HFFc6 (cell line): ENCODE results near the gene STK38L. TPM values are rescaled to one million over a fixed set of nuclear protein-coding genes. Genes with fewer than 3 reads are reported as not detected.

Experiments
- DNase-seq: peaks from one replicate; pipeline ENCODE4 v3.0.0-alpha.2; 2018
- H3K27ac Mint-ChIP-seq: 2 replicates; pipeline ENCODE4 v1.8.0; 2020; ENCODE audit warnings: mild to moderate bottlenecking, mixed read lengths
- H3K27me3 Mint-ChIP-seq: 2 replicates; pipeline ENCODE4 v1.8.0; 2021; ENCODE audit warnings: mild to moderate bottlenecking, moderate library complexity, mixed read lengths; ENCODE audit not compliant: insufficient read depth
- H3K36me3 Mint-ChIP-seq: 2 replicates; pipeline ENCODE4 v1.8.0; 2021; ENCODE audit warnings: low read depth, mixed read lengths
- H3K4me1 Mint-ChIP-seq: 2 replicates; pipeline ENCODE4 v1.8.0; 2020; ENCODE audit warnings: low read depth, mixed read lengths
- H3K4me3 Mint-ChIP-seq: 2 replicates; pipeline ENCODE4 v1.8.0; 2020; ENCODE audit warnings: mild to moderate bottlenecking, moderate library complexity, mixed read lengths
- H3K9me3 Mint-ChIP-seq: 2 replicates; pipeline ENCODE4 v1.8.0; 2020; ENCODE audit warnings: mild to moderate bottlenecking, mixed read lengths
- CTCF ChIP-seq: fragments of 200-600 bp; sonication (generic); IDR thresholded peaks from 2 replicates; pipeline ENCODE4 v1.5.0; 2021; ENCODE audit warnings: antibody characterized with exemption, mild to moderate bottlenecking
- long read RNA-seq: library from polyadenylated mRNA; unstranded; transcript quantifications from one replicate; pipeline ENCODE4 v2.0.0, GENCODE V29; 2019
- total RNA-seq, 6 experiments: library from RNA; stranded (reverse); fragmentation: NEBNext Ultra II Directional; extraction: Animal tissue kit (Norgen Biotek cat#: 25700); gene quantifications; 2 replicates in 1 of 6; 3 replicates in 5 of 6; pipeline ENCODE4 v1.2.3, GENCODE V29; 2021

The STK38L gene
- 10 to 100 TPM in 4 of 6 experiments, 1 to 10 TPM in 2; 8.2 to 12.6 (median 10.9) TPM for total RNA-seq
- long read RNA-seq, full-length matches to known transcripts: 3 of 7 reads
- long read RNA-seq, partial matches to known transcripts: 0 of 7 reads
- long read RNA-seq, other reads (novel, unspliced or antisense): 4 of 7 reads

- Mint-ChIP-seq H3K27ac (peak within 1 kb of the TSS; percentile 97), H3K4me1 (peaks cover 29% of the 10 kb centered on the region), H3K36me3 (peaks cover 4% of the 10 kb centered on the region; the same call in 1 of the 2 replicates), H3K9me3 (no peaks in the 10 kb centered on the region), H3K27me3 (no peaks in the 10 kb centered on the region; the same call in 1 of the 2 replicates), H3K4me3 (peak within 1 kb of the TSS; percentile 99)
- TF ChIP-seq CTCF: peak; percentile 63
- peak; percentile 91 for DNase-seq
Measured at GRCh38 chr12:27243804-27244688, at the start of gene STK38L. Gene STK38L, plus strand, starts transcription at chr12:27244286. Its CDS starts 53,435 bp downstream, at chr12:27297721.

GRCh38 chr12:27194644-27195043, 49.4 kb upstream of the STK38L start:
- DNase-seq: no peak
- Mint-ChIP-seq H3K27me3 (no peaks in the 10 kb centered on the region), H3K9me3 (no peaks in the 10 kb centered on the region), H3K27ac (no peak overlapping the region), H3K4me3 (no peak overlapping the region), H3K4me1 (no peaks in the 10 kb centered on the region; the same call in 1 of the 2 replicates), H3K36me3 (no peaks in the 10 kb centered on the region)
- TF ChIP-seq CTCF: no peak

- no peaks in the 10 kb centered on the region for H3K27me3 Mint-ChIP-seq
- TF ChIP-seq CTCF: no peak
- H3K9me3 Mint-ChIP-seq: no peaks in the 10 kb centered on the region
- no peaks in the 10 kb centered on the region for H3K4me1 Mint-ChIP-seq
- no peak for DNase-seq
- no peak overlapping the region for H3K27ac Mint-ChIP-seq
- no peak overlapping the region for H3K4me3 Mint-ChIP-seq
- no peaks in the 10 kb centered on the region for H3K36me3 Mint-ChIP-seq
Measured at GRCh38 chr12:27198036-27198435, 46.0 kb upstream of the STK38L start.

- Mint-ChIP-seq H3K27ac (no peak overlapping the region), H3K36me3 (no peaks in the 10 kb centered on the region), H3K9me3 (no peaks in the 10 kb centered on the region), H3K4me3 (no peak overlapping the region), H3K4me1 (no peaks in the 10 kb centered on the region), H3K27me3 (no peaks in the 10 kb centered on the region)
- no peak for DNase-seq
- no peak for TF ChIP-seq CTCF
Measured at GRCh38 chr12:27199638-27200300, 44.3 kb upstream of the STK38L start.

GRCh38 chr12:27201169-27201568, 42.9 kb upstream of the STK38L start:
- Mint-ChIP-seq H3K4me1 (no peaks in the 10 kb centered on the region), H3K4me3 (no peak overlapping the region), H3K27ac (no peak overlapping the region), H3K27me3 (no peaks in the 10 kb centered on the region), H3K36me3 (no peaks in the 10 kb centered on the region), H3K9me3 (no peaks in the 10 kb centered on the region)
- TF ChIP-seq CTCF: no peak
- DNase-seq: no peak
